ENCODE data around the gene CORO2A. TPM values are rescaled to one million over a fixed set of nuclear protein-coding genes. Genes with fewer than 3 reads are reported as not detected.

Gene CORO2A
- polyA plus RNA-seq, 1 of the 3 experiments (the other 2 are of a cell fraction): 2.3 TPM

DNA sequence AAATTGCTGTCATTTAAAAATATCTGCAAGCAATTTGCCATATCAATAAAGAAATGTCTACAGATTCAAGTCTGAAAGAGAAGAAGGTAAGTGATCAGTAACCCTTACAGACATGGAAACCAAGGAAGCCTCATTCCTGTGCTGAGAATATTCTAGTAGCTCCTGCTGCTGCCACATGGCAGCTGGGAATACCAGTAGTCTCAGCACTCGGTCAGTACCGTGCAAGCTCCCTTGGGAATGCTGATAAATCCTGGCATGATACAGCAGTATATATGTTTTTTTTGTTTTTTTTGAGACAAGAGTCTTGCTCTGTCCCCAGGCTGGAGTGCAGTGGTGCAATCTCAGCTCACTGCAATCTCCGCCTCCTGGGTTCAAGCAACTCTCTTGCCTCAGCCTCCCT, 108.0 kb downstream of the CORO2A start:
- TF ChIP-seq YY1 (IDR thresholded peaks at IDR 0.05; ENCODE audit: low read depth) (no peak), NRF1 (IDR thresholded peaks at IDR 0.05; ENCODE audit: low read depth, low read length) (no peak), JUND (IDR thresholded peaks at IDR 0.05) (no peak), RAD21 (IDR thresholded peaks at IDR 0.05; ENCODE audit: low read length) (no peak), EP300 (IDR thresholded peaks at IDR 0.05; ENCODE audit: borderline replicate concordance in 1 of 2, low read depth in 1 of 2, low read length in 1 of 2) (no peak), MEF2A (IDR thresholded peaks at IDR 0.05; ENCODE audit: borderline replicate concordance, low read depth) (no peak)
- TF ChIP-seq, protein P1, sequence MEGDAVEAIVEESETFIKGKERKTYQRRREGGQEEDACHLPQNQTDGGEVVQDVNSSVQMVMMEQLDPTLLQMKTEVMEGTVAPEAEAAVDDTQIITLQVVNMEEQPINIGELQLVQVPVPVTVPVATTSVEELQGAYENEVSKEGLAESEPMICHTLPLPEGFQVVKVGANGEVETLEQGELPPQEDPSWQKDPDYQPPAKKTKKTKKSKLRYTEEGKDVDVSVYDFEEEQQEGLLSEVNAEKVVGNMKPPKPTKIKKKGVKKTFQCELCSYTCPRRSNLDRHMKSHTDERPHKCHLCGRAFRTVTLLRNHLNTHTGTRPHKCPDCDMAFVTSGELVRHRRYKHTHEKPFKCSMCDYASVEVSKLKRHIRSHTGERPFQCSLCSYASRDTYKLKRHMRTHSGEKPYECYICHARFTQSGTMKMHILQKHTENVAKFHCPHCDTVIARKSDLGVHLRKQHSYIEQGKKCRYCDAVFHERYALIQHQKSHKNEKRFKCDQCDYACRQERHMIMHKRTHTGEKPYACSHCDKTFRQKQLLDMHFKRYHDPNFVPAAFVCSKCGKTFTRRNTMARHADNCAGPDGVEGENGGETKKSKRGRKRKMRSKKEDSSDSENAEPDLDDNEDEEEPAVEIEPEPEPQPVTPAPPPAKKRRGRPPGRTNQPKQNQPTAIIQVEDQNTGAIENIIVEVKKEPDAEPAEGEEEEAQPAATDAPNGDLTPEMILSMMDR (IDR thresholded peaks at IDR 0.05): no peak
- TF ChIP-seq, protein P2, sequence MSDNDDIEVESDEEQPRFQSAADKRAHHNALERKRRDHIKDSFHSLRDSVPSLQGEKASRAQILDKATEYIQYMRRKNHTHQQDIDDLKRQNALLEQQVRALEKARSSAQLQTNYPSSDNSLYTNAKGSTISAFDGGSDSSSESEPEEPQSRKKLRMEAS (IDR thresholded peaks at IDR 0.05; ENCODE audit: low read depth): no peak
- Histone ChIP-seq H3F3A (replicated peaks; ENCODE audit: insufficient read depth) (peaks cover 3% of the 10 kb centered on the region), H3K9ac (no peak overlapping the region), H3K4me1 (ENCODE audit: control insufficient read depth in 1 of 2, insufficient read depth in 2 of 2, low read depth in 1 of 2, low read length in 1 of 2) (peaks cover 3 to 5% of the 10 kb centered on the region in 2 experiments; a peak in 2 of 4 replicates), H3K9me2 (no peaks in the 10 kb centered on the region), H3K27ac (ENCODE audit: low read depth in 2 of 2, low read length in 1 of 2) (no peak overlapping the region), H2AFZ (ENCODE audit: low read depth) (no peak overlapping the region), H3K4me3 (ENCODE audit: low read depth in 2 of 2, low read length in 1 of 2) (no peak overlapping the region), H3K9me3 (no peaks in the 10 kb centered on the region), H3K27me3 (ENCODE audit: insufficient read depth) (no peaks in the 10 kb centered on the region), H4K20me1 (ENCODE audit: insufficient read depth) (no peaks in the 10 kb centered on the region), H3K4me2 (no peak overlapping the region), H3K79me2 (ENCODE audit: insufficient read depth) (no peaks in the 10 kb centered on the region), H3K36me3 (replicated peaks in 1 of 2; ENCODE audit: control insufficient read depth in 1 of 2, insufficient read depth in 2 of 2, low read length in 1 of 2) (peaks cover 10 to 39% of the 10 kb centered on the region in 2 experiments)
- CTCF ChIA-PET: interaction anchor here (1.0 to 1.3 kb wide), 3 partner anchors 10 to 173 kb away, joined by 3 to 4 read pairs (median 3); no protein-coding TSS in a partner anchor
- DNase-seq: no peak
- POLR2A ChIA-PET: no interaction called here
- 100% methylated on average over 3 of the region's 3 CpGs for WGBS (ENCODE audit: low lambda C conversion rate)

DNA sequence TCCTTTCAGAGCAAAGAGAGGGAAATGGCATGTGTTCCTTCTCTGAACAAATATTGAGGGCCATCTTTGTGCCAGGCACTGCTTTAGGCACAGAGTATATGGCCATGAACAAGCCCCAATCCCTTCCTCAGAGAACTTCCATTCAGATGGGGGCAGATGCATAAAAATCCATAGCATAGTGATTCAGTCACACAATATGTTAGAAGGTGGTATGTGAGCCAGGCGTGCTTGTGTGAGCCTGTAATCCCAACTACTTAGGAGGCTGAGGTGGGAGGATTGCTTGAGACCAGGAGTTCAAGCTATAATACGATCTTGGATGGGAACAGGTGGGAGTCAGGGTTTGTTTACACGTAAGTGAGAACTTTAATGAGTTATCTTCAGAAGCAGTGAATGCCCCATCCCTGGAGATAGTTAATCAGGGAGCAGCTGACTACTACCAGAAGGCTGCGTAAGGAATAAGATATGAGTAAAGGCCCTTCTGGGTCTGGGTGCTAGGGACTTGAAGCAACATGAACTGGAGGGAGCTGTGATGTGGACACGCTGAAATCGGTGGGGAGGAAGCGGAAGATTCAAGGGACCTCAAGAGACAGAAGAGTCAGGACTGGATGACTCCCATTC, 108.8 kb downstream of the CORO2A start:
- DNase-seq: no peak
- POLR2A ChIA-PET: no interaction called here
- Histone ChIP-seq H3K27ac (ENCODE audit: low read depth in 2 of 2, low read length in 1 of 2) (no peak overlapping the region), H2AFZ (ENCODE audit: low read depth) (no peak overlapping the region), H3K4me3 (ENCODE audit: low read depth in 2 of 2, low read length in 1 of 2) (no peak overlapping the region), H3K79me2 (ENCODE audit: insufficient read depth) (no peaks in the 10 kb centered on the region), H3K9me3 (no peaks in the 10 kb centered on the region), H3F3A (replicated peaks; ENCODE audit: insufficient read depth) (peaks cover 3% of the 10 kb centered on the region), H3K4me1 (ENCODE audit: control insufficient read depth in 1 of 2, insufficient read depth in 2 of 2, low read depth in 1 of 2, low read length in 1 of 2) (peaks cover 3 to 5% of the 10 kb centered on the region in 2 experiments; a peak in 2 of 4 replicates), H3K36me3 (replicated peaks in 1 of 2; ENCODE audit: control insufficient read depth in 1 of 2, insufficient read depth in 2 of 2, low read length in 1 of 2) (peaks cover 17 to 39% of the 10 kb centered on the region in 2 experiments), H3K27me3 (ENCODE audit: insufficient read depth) (no peaks in the 10 kb centered on the region), H3K9me2 (no peaks in the 10 kb centered on the region), H3K4me2 (no peak overlapping the region), H4K20me1 (ENCODE audit: insufficient read depth) (no peaks in the 10 kb centered on the region), H3K9ac (no peak overlapping the region)
- no peak for TF ChIP-seq MEF2A (IDR thresholded peaks at IDR 0.05; ENCODE audit: borderline replicate concordance, low read depth)
- TF ChIP-seq, protein P3, sequence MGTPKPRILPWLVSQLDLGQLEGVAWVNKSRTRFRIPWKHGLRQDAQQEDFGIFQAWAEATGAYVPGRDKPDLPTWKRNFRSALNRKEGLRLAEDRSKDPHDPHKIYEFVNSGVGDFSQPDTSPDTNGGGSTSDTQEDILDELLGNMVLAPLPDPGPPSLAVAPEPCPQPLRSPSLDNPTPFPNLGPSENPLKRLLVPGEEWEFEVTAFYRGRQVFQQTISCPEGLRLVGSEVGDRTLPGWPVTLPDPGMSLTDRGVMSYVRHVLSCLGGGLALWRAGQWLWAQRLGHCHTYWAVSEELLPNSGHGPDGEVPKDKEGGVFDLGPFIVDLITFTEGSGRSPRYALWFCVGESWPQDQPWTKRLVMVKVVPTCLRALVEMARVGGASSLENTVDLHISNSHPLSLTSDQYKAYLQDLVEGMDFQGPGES (IDR thresholded peaks at IDR 0.05; ENCODE audit: low read depth, low read length): no peak
- no peak for TF ChIP-seq TCF12 (IDR thresholded peaks at IDR 0.05)
- TF ChIP-seq, protein P4, sequence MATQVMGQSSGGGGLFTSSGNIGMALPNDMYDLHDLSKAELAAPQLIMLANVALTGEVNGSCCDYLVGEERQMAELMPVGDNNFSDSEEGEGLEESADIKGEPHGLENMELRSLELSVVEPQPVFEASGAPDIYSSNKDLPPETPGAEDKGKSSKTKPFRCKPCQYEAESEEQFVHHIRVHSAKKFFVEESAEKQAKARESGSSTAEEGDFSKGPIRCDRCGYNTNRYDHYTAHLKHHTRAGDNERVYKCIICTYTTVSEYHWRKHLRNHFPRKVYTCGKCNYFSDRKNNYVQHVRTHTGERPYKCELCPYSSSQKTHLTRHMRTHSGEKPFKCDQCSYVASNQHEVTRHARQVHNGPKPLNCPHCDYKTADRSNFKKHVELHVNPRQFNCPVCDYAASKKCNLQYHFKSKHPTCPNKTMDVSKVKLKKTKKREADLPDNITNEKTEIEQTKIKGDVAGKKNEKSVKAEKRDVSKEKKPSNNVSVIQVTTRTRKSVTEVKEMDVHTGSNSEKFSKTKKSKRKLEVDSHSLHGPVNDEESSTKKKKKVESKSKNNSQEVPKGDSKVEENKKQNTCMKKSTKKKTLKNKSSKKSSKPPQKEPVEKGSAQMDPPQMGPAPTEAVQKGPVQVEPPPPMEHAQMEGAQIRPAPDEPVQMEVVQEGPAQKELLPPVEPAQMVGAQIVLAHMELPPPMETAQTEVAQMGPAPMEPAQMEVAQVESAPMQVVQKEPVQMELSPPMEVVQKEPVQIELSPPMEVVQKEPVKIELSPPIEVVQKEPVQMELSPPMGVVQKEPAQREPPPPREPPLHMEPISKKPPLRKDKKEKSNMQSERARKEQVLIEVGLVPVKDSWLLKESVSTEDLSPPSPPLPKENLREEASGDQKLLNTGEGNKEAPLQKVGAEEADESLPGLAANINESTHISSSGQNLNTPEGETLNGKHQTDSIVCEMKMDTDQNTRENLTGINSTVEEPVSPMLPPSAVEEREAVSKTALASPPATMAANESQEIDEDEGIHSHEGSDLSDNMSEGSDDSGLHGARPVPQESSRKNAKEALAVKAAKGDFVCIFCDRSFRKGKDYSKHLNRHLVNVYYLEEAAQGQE (IDR thresholded peaks at IDR 0.05; ENCODE audit: low read depth, low read length): no peak
- TF ChIP-seq TEAD4 (IDR thresholded peaks at IDR 0.05; ENCODE audit: borderline replicate concordance, insufficient read depth): no peak
- TF ChIP-seq CHD2 (IDR thresholded peaks at IDR 0.05; ENCODE audit: low read length, partially characterized antibody): no peak
- TF ChIP-seq, protein P2 (IDR thresholded peaks at IDR 0.05; ENCODE audit: low read depth): no peak
- TF ChIP-seq EZH2phosphoT487 (IDR thresholded peaks at IDR 0.05; ENCODE audit: borderline replicate concordance, low read depth): no peak
- no peak for TF ChIP-seq GATA2 (CRISPR knock-in tag; IDR thresholded peaks at IDR 0.05)
- 100% methylated on average over 7 of the region's 7 CpGs for WGBS (ENCODE audit: low lambda C conversion rate)
- CTCF ChIA-PET: interaction anchor here (1.0 kb wide), 1 partner anchor 48 kb away, joined by 3 read pairs; no protein-coding TSS in a partner anchor
